Erythroblast (primary cell): ENCODE results near the gene RNU6-9.

Experiments
- GATA1 ChIP-seq: IDR thresholded peaks from 2 replicates; pipeline ENCODE4 v1.6.1; 2011; ENCODE audit warnings: low read depth, mild to moderate bottlenecking, control low read depth, low read length, moderate library complexity
- POLR2A ChIP-seq: IDR thresholded peaks from 2 replicates; pipeline ENCODE4 v1.6.1; 2011; ENCODE audit warnings: mild to moderate bottlenecking, low read length

DNA sequence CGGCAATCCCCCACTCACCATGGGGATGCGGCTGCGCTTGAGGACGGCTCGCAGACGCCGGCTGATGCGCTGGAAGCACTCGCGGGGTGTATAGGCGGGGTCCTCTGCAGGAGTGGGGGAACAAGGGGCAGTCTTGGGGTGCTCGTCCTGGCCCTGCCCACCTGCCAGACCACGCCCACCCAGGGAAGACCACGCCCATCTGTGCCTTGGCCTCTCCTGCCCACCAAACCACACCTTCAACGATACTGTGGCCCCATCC is 6.7 kb downstream of the RNU6-9 start:
- no peak for TF ChIP-seq POLR2A
- no peak for TF ChIP-seq GATA1
